Esophagus (tissue), 2 donors: ENCODE data around the gene ZNF273. TPM values are rescaled to one million over a fixed set of nuclear protein-coding genes. Genes with fewer than 3 reads are reported as not detected.

Source experiments
- H3K27ac ChIP-seq, 2 donors: one replicate each; pipeline ENCODE4 v1.5.1; 2013; ENCODE audit warnings: low read depth in 2 of 2, mild to moderate bottlenecking in 2 of 2, inconsistent platforms in 1 of 2, low read length in 1 of 2, moderate library complexity in 1 of 2
- H3K27me3 ChIP-seq, 2 donors: one replicate each; pipeline ENCODE4 v1.6.1; 2013; ENCODE audit warnings: low read length in 2 of 2, control low read depth in 1 of 2, mild to moderate bottlenecking in 1 of 2; ENCODE audit not compliant: insufficient read depth in 2 of 2, control insufficient read depth in 1 of 2
- H3K36me3 ChIP-seq, 2 donors: one replicate each; pipeline ENCODE4 v1.6.1; 2013; ENCODE audit warnings: low read length in 1 of 2; ENCODE audit not compliant: control insufficient read depth in 2 of 2, insufficient read depth in 2 of 2
- H3K4me1 ChIP-seq, 2 donors: one replicate each; pipeline ENCODE4 v1.6.1; 2013; ENCODE audit warnings: low read length in 1 of 2; ENCODE audit not compliant: control insufficient read depth in 2 of 2, insufficient read depth in 2 of 2
- H3K4me3 ChIP-seq, 2 donors: one replicate each; pipeline ENCODE4 v1.5.1; 2013; ENCODE audit warnings: low read length in 2 of 2, mild to moderate bottlenecking in 2 of 2, low read depth in 1 of 2, moderate library complexity in 1 of 2
- H3K9me3 ChIP-seq, 2 donors: one replicate each; pipeline ENCODE4 v1.6.1; 2013; ENCODE audit warnings: mild to moderate bottlenecking in 2 of 2, low read depth in 1 of 2, low read length in 1 of 2, moderate library complexity in 1 of 2; ENCODE audit not compliant: control insufficient read depth in 2 of 2, insufficient read depth in 1 of 2
- WGBS, 2 donors: extraction: QIAGEN DNeasy Blood & Tissue Kit; methylation state at CpG; one replicate each; pipeline ENCODE4 v1.1.7; 2013; 5-methylcytosine and 5-hydroxymethylcytosine counted together
- polyA plus RNA-seq, 2 donors: library from polyadenylated mRNA; stranded (reverse); fragments of 200-250 nt; gene quantifications; one replicate each; pipeline ENCODE4 v1.2.3, GENCODE V29; 2013
- donor health status: healthy with polysubstance abuse.
- donor health status: Bipolar disorder and iron deficiency.

The ZNF273 gene
- polyA plus RNA-seq, 2 donors = 5.8 to 24.5 TPM

GRCh38 chr7:64875658-64876406, 27.2 kb upstream of the ZNF273 start:
- 92 to 93% methylated on average over 23 of the region's 23 CpGs for WGBS, 2 donors
- H3K9me3 ChIP-seq = peaks cover 15% of the 10 kb centered on the region in 2 donors
- H3K4me1 ChIP-seq = peaks cover 0 to 3% of the 10 kb centered on the region in 2 donors
- H3K27ac ChIP-seq = no peak overlapping the region
- H3K4me3 ChIP-seq = no peak overlapping the region
- no peaks in the 10 kb centered on the region for H3K36me3 ChIP-seq
- no peaks in the 10 kb centered on the region for H3K27me3 ChIP-seq

GRCh38 chr7:64876792-64877713, 26.0 kb upstream of the ZNF273 start:
- no peaks in the 10 kb centered on the region for H3K36me3 ChIP-seq
- H3K27me3 ChIP-seq = no peaks in the 10 kb centered on the region
- WGBS, 2 donors = 24 to 27% methylated on average over 39 of the region's 39 CpGs
- no peak overlapping the region for H3K27ac ChIP-seq
- peak overlapping the region; percentile 3 to 30 for H3K4me3 ChIP-seq
- H3K4me1 ChIP-seq = peaks cover 0 to 6% of the 10 kb centered on the region in 2 donors
- peaks cover 11 to 15% of the 10 kb centered on the region in 2 donors for H3K9me3 ChIP-seq

- Histone ChIP-seq H3K27ac (no peak overlapping the region), H3K27me3 (no peaks in the 10 kb centered on the region), H3K9me3 (peaks cover 11 to 15% of the 10 kb centered on the region in 2 donors), H3K4me1 (peaks cover 5 to 6% of the 10 kb centered on the region in 2 donors), H3K36me3 (no peaks in the 10 kb centered on the region), H3K4me3 (peak overlapping the region in 1 of 2 donors; percentile 30)
- 72 to 76% methylated on average over 34 of the region's 34 CpGs for WGBS, 2 donors
These were observed 25.1 kb upstream of the ZNF273 start for GRCh38 chr7:64877714-64878610.

- Histone ChIP-seq H3K27ac (no peak overlapping the region), H3K27me3 (no peaks in the 10 kb centered on the region), H3K4me1 (peaks cover 9% of the 10 kb centered on the region in 2 donors), H3K36me3 (no peaks in the 10 kb centered on the region), H3K9me3 (peaks cover 11 to 13% of the 10 kb centered on the region in 2 donors), H3K4me3 (no peak overlapping the region)
- WGBS, 2 donors = 77 to 83% methylated on average over 5 of the region's 5 CpGs
These were observed 24.4 kb upstream of the ZNF273 start for GRCh38 chr7:64878684-64879083.

GRCh38 chr7:64879086-64879730, 23.9 kb upstream of the ZNF273 start:
- H3K27ac ChIP-seq = no peak overlapping the region
- no peaks in the 10 kb centered on the region for H3K36me3 ChIP-seq
- peaks cover 9% of the 10 kb centered on the region in 2 donors for H3K4me1 ChIP-seq
- H3K9me3 ChIP-seq = peaks cover 11 to 13% of the 10 kb centered on the region in 2 donors
- H3K27me3 ChIP-seq = no peaks in the 10 kb centered on the region
- WGBS, 2 donors = 76 to 77% methylated on average over 9 of the region's 9 CpGs
- H3K4me3 ChIP-seq = no peak overlapping the region

- peaks cover 9% of the 10 kb centered on the region in 2 donors for H3K4me1 ChIP-seq
- H3K27me3 ChIP-seq = no peaks in the 10 kb centered on the region
- H3K27ac ChIP-seq = no peak overlapping the region
- peaks cover 11 to 13% of the 10 kb centered on the region in 2 donors for H3K9me3 ChIP-seq
- H3K36me3 ChIP-seq = no peaks in the 10 kb centered on the region
- WGBS, 2 donors = 95 to 96% methylated on average over 17 of the region's 17 CpGs
- H3K4me3 ChIP-seq = no peak overlapping the region
These were observed 23.3 kb upstream of the ZNF273 start for GRCh38 chr7:64879800-64880199.

- peaks cover 9% of the 10 kb centered on the region in 2 donors for H3K4me1 ChIP-seq
- no peak overlapping the region for H3K4me3 ChIP-seq
- 96 to 97% methylated on average over 38 of the region's 38 CpGs for WGBS, 2 donors
- no peak overlapping the region for H3K27ac ChIP-seq
- H3K36me3 ChIP-seq = no peaks in the 10 kb centered on the region
- H3K9me3 ChIP-seq = peaks cover 7 to 11% of the 10 kb centered on the region in 2 donors
- no peaks in the 10 kb centered on the region for H3K27me3 ChIP-seq
These were observed 22.5 kb upstream of the ZNF273 start for GRCh38 chr7:64880322-64881297.
